ENCODE measurements around the gene CA6.

GRCh38 chr1:8903410-8903809, 42.3 kb upstream of the CA6 start:
- TF ChIP-seq CTCF (IDR thresholded peaks at IDR 0.05; ENCODE audit: borderline replicate concordance, extremely low read depth, low read length, poor library complexity, severe bottlenecking) = no peak
- no peak for TF ChIP-seq EZH2 (IDR thresholded peaks at IDR 0.05; ENCODE audit: borderline replicate concordance, low read depth, low read length, severe bottlenecking)

All from DND-41 (cell line).